ENCODE measurements around the gene ZNF169. TPM values are rescaled to one million over a fixed set of nuclear protein-coding genes. Genes with fewer than 3 reads are reported as not detected.
"Not testable (repeated sequence)": the region's sequence is repeated elsewhere in the genome, so short reads cannot be mapped to it uniquely, and the experiment has no call there.

Gene ZNF169
- total and polyA plus RNA-seq, 2 donors from 2014 or later = 1.6 to 7.9 TPM

DNA sequence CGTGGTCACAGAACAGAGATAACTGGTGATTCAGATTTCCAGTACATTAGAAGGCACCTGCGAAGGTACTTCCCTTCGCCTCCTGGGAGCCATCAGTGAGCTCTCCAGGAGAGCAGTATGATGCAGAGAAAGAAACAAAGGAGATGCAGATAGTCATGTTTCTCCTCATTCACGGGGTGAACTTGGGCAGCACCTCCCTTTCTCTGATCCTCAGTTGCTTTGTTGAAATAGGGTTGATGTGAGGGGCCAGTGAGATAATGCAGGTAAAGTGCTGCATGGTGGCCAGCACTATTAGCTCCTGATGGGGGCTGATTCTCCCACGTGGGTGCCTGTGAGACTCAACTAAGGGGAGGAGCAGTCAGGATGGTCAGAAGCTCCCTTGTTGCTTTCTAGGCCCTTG is 46.6 kb upstream of the ZNF169 start:
- H3K27me3 ChIP-seq (ENCODE audit: control insufficient read depth, insufficient read depth, low read length) = no peaks in the 10 kb centered on the region
- FAIRE-seq (no peak), DNase-seq (no peak)
- H3K9me3 ChIP-seq (ENCODE audit: control insufficient read depth in 2 of 3, insufficient read depth in 1 of 3, low read length in 3 of 3) = no peaks in the 10 kb centered on the region
- H3K27ac ChIP-seq (ENCODE audit: low read depth in 2 of 2, low read length in 2 of 2) = no peak overlapping the region
- H3K4me3 ChIP-seq (ENCODE audit: low read length in 3 of 3) = no peak overlapping the region
- TF ChIP-seq, protein P1, sequence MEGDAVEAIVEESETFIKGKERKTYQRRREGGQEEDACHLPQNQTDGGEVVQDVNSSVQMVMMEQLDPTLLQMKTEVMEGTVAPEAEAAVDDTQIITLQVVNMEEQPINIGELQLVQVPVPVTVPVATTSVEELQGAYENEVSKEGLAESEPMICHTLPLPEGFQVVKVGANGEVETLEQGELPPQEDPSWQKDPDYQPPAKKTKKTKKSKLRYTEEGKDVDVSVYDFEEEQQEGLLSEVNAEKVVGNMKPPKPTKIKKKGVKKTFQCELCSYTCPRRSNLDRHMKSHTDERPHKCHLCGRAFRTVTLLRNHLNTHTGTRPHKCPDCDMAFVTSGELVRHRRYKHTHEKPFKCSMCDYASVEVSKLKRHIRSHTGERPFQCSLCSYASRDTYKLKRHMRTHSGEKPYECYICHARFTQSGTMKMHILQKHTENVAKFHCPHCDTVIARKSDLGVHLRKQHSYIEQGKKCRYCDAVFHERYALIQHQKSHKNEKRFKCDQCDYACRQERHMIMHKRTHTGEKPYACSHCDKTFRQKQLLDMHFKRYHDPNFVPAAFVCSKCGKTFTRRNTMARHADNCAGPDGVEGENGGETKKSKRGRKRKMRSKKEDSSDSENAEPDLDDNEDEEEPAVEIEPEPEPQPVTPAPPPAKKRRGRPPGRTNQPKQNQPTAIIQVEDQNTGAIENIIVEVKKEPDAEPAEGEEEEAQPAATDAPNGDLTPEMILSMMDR (IDR thresholded peaks at IDR 0.05; ENCODE audit: borderline replicate concordance, extremely low read depth, insufficient read depth) = no peak
- intact Hi-C loops (cut with DNase I) = loop anchor here (5.0 kb wide), 1 partner anchor 145 kb away; no protein-coding TSS in a partner anchor
- no peaks in the 10 kb centered on the region for H3K36me3 ChIP-seq (ENCODE audit: control insufficient read depth in 2 of 3, insufficient read depth in 3 of 3, low read length in 3 of 3)
- H3K4me1 ChIP-seq (ENCODE audit: control insufficient read depth in 2 of 3, insufficient read depth in 2 of 3, low read depth in 1 of 3, low read length in 3 of 3) = no peaks in the 10 kb centered on the region
- no peak overlapping the region for H3K9ac ChIP-seq (ENCODE audit: low read length in 3 of 3)

DNA sequence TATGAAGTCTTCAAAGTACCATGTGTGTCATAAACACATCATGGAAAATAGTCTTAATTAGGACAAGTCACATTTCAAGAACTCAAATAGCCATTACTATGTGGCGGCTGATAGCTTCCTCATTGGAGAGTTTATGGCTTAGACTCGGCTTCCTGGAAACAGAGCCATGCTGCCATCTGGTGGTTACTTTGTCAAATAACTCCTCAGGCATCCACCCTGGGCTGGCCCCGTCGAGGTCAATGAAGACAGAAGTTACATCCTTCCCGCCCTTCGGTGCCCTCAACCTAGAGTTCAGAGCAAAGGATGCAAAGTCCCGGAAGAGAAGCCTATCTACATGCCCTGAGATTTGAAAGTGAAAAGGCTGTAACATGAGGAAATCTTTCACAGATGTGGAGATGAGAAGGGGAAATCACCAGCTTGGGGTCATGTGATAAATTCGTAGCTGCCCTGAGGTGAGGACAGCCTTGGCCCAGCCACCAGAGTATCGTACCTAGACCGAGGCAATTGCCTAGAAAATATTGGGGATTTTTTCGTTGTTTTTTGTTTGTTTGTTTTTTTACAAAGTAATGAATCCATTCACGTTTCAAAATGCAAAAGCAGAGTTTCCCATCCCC is 45.5 kb upstream of the ZNF169 start:
- H3K4me3 ChIP-seq (ENCODE audit: low read length in 3 of 3) = no peak overlapping the region
- FAIRE-seq (peak; percentile 93), DNase-seq (peak in 4 of 5 donors; percentile 71 to 91 (median 78))
- H3K27me3 ChIP-seq (ENCODE audit: control insufficient read depth, insufficient read depth, low read length) = no peaks in the 10 kb centered on the region
- no peaks in the 10 kb centered on the region for H3K9me3 ChIP-seq (ENCODE audit: control insufficient read depth in 2 of 3, insufficient read depth in 1 of 3, low read length in 3 of 3)
- H3K36me3 ChIP-seq (ENCODE audit: control insufficient read depth in 2 of 3, insufficient read depth in 3 of 3, low read length in 3 of 3) = no peaks in the 10 kb centered on the region
- TF ChIP-seq, protein P1 (IDR thresholded peaks at IDR 0.05; ENCODE audit: borderline replicate concordance, extremely low read depth, insufficient read depth) = peak; percentile 86
- H3K9ac ChIP-seq (ENCODE audit: low read length in 3 of 3) = no peak overlapping the region
- intact Hi-C loops (cut with DNase I) = loop anchor here (5.0 kb wide), 1 partner anchor 146 kb away; no protein-coding TSS in a partner anchor
- no peak overlapping the region for H3K27ac ChIP-seq (ENCODE audit: low read depth in 2 of 2, low read length in 2 of 2)
- no peaks in the 10 kb centered on the region for H3K4me1 ChIP-seq (ENCODE audit: control insufficient read depth in 2 of 3, insufficient read depth in 2 of 3, low read depth in 1 of 3, low read length in 3 of 3)

DNA sequence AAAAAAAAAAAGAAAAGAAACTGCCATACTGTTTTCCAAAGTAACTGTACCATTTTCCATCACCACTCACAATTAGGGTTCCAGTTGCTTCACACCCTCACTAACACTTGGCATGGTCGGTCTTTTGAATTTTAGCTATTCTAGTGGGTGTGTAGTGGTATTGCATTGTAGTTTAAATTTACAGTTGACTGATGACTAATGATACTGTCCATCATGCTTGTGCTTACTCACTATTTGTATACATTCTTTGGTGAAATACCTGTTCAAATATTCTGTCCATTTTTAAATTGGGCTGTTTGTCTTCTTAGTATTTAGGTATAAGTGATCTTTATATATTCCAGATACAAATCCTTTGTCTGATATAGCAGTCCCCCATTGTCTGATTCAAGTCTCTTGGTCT is 36.2 kb upstream of the ZNF169 start:
- H3K27ac ChIP-seq (ENCODE audit: low read depth in 2 of 2, low read length in 2 of 2) = no peak overlapping the region
- no peak overlapping the region for H3K9ac ChIP-seq (ENCODE audit: low read length in 3 of 3)
- no peak for DNase-seq
- FAIRE-seq = no peak
- H3K4me1 ChIP-seq (ENCODE audit: control insufficient read depth in 2 of 3, insufficient read depth in 2 of 3, low read depth in 1 of 3, low read length in 3 of 3) = no peaks in the 10 kb centered on the region
- no peaks in the 10 kb centered on the region for H3K27me3 ChIP-seq (ENCODE audit: control insufficient read depth, insufficient read depth, low read length)
- intact Hi-C loops (cut with DNase I) = no loop called here
- no peaks in the 10 kb centered on the region for H3K36me3 ChIP-seq (ENCODE audit: control insufficient read depth in 2 of 3, insufficient read depth in 3 of 3, low read length in 3 of 3)
- TF ChIP-seq, protein P1 (IDR thresholded peaks at IDR 0.05; ENCODE audit: borderline replicate concordance, extremely low read depth, insufficient read depth) = no peak
- H3K4me3 ChIP-seq (ENCODE audit: low read length in 3 of 3) = no peak overlapping the region
- peaks cover 0 to 3% (median 0%) of the 10 kb centered on the region in 3 donors for H3K9me3 ChIP-seq (ENCODE audit: control insufficient read depth in 2 of 3, insufficient read depth in 1 of 3, low read length in 3 of 3)

DNA sequence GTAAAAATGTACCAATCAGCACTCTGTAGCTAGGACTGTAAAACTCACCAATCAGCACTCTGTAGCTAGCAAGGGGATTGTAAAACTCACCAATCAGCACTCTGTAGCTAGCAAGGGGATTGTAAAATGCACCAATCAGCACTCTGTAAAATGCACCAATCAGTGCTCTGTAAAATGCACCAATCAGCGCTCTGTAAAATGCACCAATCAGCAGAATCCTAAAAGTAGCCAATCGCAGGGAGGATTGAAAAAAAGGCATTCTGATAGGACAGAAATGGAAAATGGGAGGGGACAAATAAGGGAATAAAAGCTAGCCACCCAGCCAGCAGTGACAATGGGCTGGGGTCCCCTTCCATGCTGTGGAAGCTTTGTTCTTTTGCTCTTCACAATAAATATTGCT is 33.7 kb upstream of the ZNF169 start:
- FAIRE-seq; H3K36me3 ChIP-seq (ENCODE audit: control insufficient read depth in 2 of 3, insufficient read depth in 3 of 3, low read length in 3 of 3); H3K9me3 ChIP-seq (ENCODE audit: control insufficient read depth in 2 of 3, insufficient read depth in 1 of 3, low read length in 3 of 3); H3K4me3 ChIP-seq (ENCODE audit: low read length in 3 of 3); H3K27me3 ChIP-seq (ENCODE audit: control insufficient read depth, insufficient read depth, low read length); DNase-seq; H3K27ac ChIP-seq (ENCODE audit: low read depth in 2 of 2, low read length in 2 of 2); H3K4me1 ChIP-seq (ENCODE audit: control insufficient read depth in 2 of 3, insufficient read depth in 2 of 3, low read depth in 1 of 3, low read length in 3 of 3); H3K9ac ChIP-seq (ENCODE audit: low read length in 3 of 3); intact Hi-C loops (cut with DNase I): not testable (repeated sequence)
